Prostate gland (tissue), 2 donors: ENCODE data around the gene DEGS2. TPM values are rescaled to one million over a fixed set of nuclear protein-coding genes. Genes with fewer than 3 reads are reported as not detected.

Source experiments
- DNase-seq: peaks from one replicate; pipeline ENCODE4 v3.0.0-alpha.2; 2019; ENCODE audit warnings: low spot score
- H3K27ac ChIP-seq, 2 donors: fragments of 200-600 bp; sonication (generic); 2 replicates each; pipeline ENCODE4 v1.5.1; 2017 to 2019
- H3K27me3 ChIP-seq: fragments of 200-600 bp; sonication (generic); replicated peaks from 2 replicates; pipeline ENCODE4 v1.5.1; 2019; ENCODE audit not compliant: insufficient read depth
- H3K36me3 ChIP-seq, 2 donors: fragments of 200-600 bp; sonication (generic); 1 replicate in 1 of 2; 2 replicates in 1 of 2; pipeline versions ENCODE4 v1.5.1 to v1.8.1; 2017 to 2019
- H3K4me1 ChIP-seq: fragments of 200-600 bp; sonication (generic); replicated peaks from 2 replicates; pipeline ENCODE4 v1.5.1; 2019
- H3K4me3 ChIP-seq, 2 donors: fragments of 200-600 bp; sonication (generic); 2 replicates each; pipeline ENCODE4 v1.5.1; 2017 to 2019
- H3K9me3 ChIP-seq: fragments of 200-600 bp; sonication (generic); 2 replicates; pipeline ENCODE4 v1.5.1; 2017
- CTCF ChIP-seq, 4 experiments: fragments of 200-600 bp in 2 of 4; fragments of 450-650 bp in 2 of 4; sonication (generic) in 2 of 4; IDR thresholded peaks; 1 replicate in 3 of 4; 2 replicates in 1 of 4; pipeline ENCODE4 v1.5.1; 2016 to 2019; ENCODE audit warnings: antibody characterized with exemption in 4 of 4, mild to moderate bottlenecking in 2 of 4, moderate library complexity in 2 of 4
- POLR2A ChIP-seq: fragments of 450-650 bp; IDR thresholded peaks from one replicate; pipeline ENCODE4 v1.6.1; 2016; ENCODE audit warnings: antibody characterized with exemption, mild to moderate bottlenecking
- POLR2AphosphoS5 ChIP-seq: sonication (generic); formaldehyde crosslinking; IDR thresholded peaks from one replicate; pipeline ENCODE4 v1.6.1; 2017; ENCODE audit warnings: antibody characterized with exemption
- WGBS: methylation state at CpG from one replicate; pipeline ENCODE4 v1.1.5; 2018; 5-methylcytosine and 5-hydroxymethylcytosine counted together
- intact Hi-C: fragments of 100-400 bp; cut with DNase I; formaldehyde crosslinking; loops from one replicate; pipeline ENCODE4 v1.14.2; 2022
- total RNA-seq, 2 donors: library from RNA; depleted of rRNA; stranded (reverse); fragments of >200 nt; gene quantifications; one replicate each; pipeline ENCODE4 v1.1.0, GENCODE V29; 2016

Gene DEGS2
- total RNA-seq, 2 donors from 2014 or later, result 2.8 to 8.3 TPM

GRCh38 chr14:100147181-100147631 is 12.2 kb downstream of the DEGS2 start:
- H3K27ac ChIP-seq, result no peak overlapping the region
- no peaks in the 10 kb centered on the region for H3K9me3 ChIP-seq
- peaks cover 7% of the 10 kb centered on the region for H3K4me1 ChIP-seq
- H3K27me3 ChIP-seq, result no peaks in the 10 kb centered on the region
- intact Hi-C loops, result no loop called here
- no peaks in the 10 kb centered on the region for H3K36me3 ChIP-seq
- whole genome bisulfite sequencing, result 78% methylated on average over 10 of the region's 20 CpGs
- TF ChIP-seq POLR2AphosphoS5 (no peak), POLR2A (no peak), CTCF (IDR thresholded peaks at IDR 0.05) (no peak)
- no peak for DNase-seq
- H3K4me3 ChIP-seq, result no peak overlapping the region

- Histone ChIP-seq H3K27me3 (no peaks in the 10 kb centered on the region), H3K27ac (no peak overlapping the region), H3K4me3 (no peak overlapping the region), H3K9me3 (no peaks in the 10 kb centered on the region), H3K36me3 (no peaks in the 10 kb centered on the region), H3K4me1 (peaks cover 7% of the 10 kb centered on the region)
- no peak for TF ChIP-seq POLR2AphosphoS5
- no peak for TF ChIP-seq CTCF (IDR thresholded peaks at IDR 0.05)
- TF ChIP-seq POLR2A, result no peak
- DNase-seq, result no peak
- 91% methylated on average over 24 of the region's 29 CpGs for WGBS
- intact Hi-C loops, result no loop called here
Measured at GRCh38 chr14:100146531-100147091, 12.8 kb downstream of the DEGS2 start.

GRCh38 chr14:100145682-100146464 is 13.6 kb downstream of the DEGS2 start:
- H3K27me3 ChIP-seq, result no peaks in the 10 kb centered on the region
- H3K9me3 ChIP-seq, result no peaks in the 10 kb centered on the region
- no peaks in the 10 kb centered on the region for H3K36me3 ChIP-seq
- DNase-seq, result no peak
- TF ChIP-seq POLR2AphosphoS5 (no peak), CTCF (IDR thresholded peaks at IDR 0.05) (no peak), POLR2A (no peak)
- no peak overlapping the region for H3K4me3 ChIP-seq
- H3K27ac ChIP-seq, result no peak overlapping the region
- intact Hi-C loops, result no loop called here
- H3K4me1 ChIP-seq, result peaks cover 7% of the 10 kb centered on the region
- WGBS, result 86% methylated on average over 18 of the region's 27 CpGs

GRCh38 chr14:100144996-100145646 is 14.3 kb downstream of the DEGS2 start:
- Histone ChIP-seq H3K27me3 (no peaks in the 10 kb centered on the region), H3K9me3 (no peaks in the 10 kb centered on the region), H3K27ac (no peak overlapping the region), H3K36me3 (no peaks in the 10 kb centered on the region), H3K4me3 (no peak overlapping the region), H3K4me1 (peaks cover 3% of the 10 kb centered on the region)
- WGBS, result 82% methylated on average over 16 of the region's 18 CpGs
- TF ChIP-seq CTCF (IDR thresholded peaks at IDR 0.05) (no peak), POLR2AphosphoS5 (no peak), POLR2A (no peak)
- intact Hi-C loops, result no loop called here
- no peak for DNase-seq
